Measurements from ENCODE around the gene DCPS.
"Not testable (repeated sequence)": the region's sequence is repeated elsewhere in the genome, so short reads cannot be mapped to it uniquely, and the experiment has no call there.

The DCPS gene

GRCh38 chr11:126357969-126358762 is 54.3 kb downstream of the DCPS start:
- in situ Hi-C loops (cut with MboI; ENCODE audit: low sequenced_read_pairs): no loop called here

- in situ Hi-C loops (cut with MboI; ENCODE audit: low sequenced_read_pairs): no loop called here
Measured at GRCh38 chr11:126358763-126359160, 54.9 kb downstream of the DCPS start.

GRCh38 chr11:126359431-126360048 is 55.7 kb downstream of the DCPS start:
- in situ Hi-C loops (cut with MboI; ENCODE audit: low sequenced_read_pairs): no loop called here

- in situ Hi-C loops (cut with MboI; ENCODE audit: low sequenced_read_pairs): no loop called here
Measured at GRCh38 chr11:126360049-126360446, 56.2 kb downstream of the DCPS start.

GRCh38 chr11:126361400-126361799 is 57.5 kb downstream of the DCPS start:
- in situ Hi-C loops (cut with MboI; ENCODE audit: low sequenced_read_pairs): no loop called here

GRCh38 chr11:126362879-126363655 is 59.2 kb downstream of the DCPS start:
- in situ Hi-C loops (cut with MboI; ENCODE audit: low sequenced_read_pairs): no loop called here

GRCh38 chr11:126363706-126364248 is 59.9 kb downstream of the DCPS start:
- in situ Hi-C loops (cut with MboI; ENCODE audit: low sequenced_read_pairs): no loop called here

- in situ Hi-C loops (cut with MboI; ENCODE audit: low sequenced_read_pairs): not testable (repeated sequence)
Measured at GRCh38 chr11:126364735-126365134, 60.9 kb downstream of the DCPS start.

- in situ Hi-C loops (cut with MboI; ENCODE audit: low sequenced_read_pairs): not testable (repeated sequence)
Measured at GRCh38 chr11:126365508-126365907, 61.6 kb downstream of the DCPS start.

GRCh38 chr11:126366064-126366822 is 62.4 kb downstream of the DCPS start:
- in situ Hi-C loops (cut with MboI; ENCODE audit: low sequenced_read_pairs): no loop called here

GRCh38 chr11:126366823-126367654 is 63.2 kb downstream of the DCPS start:
- in situ Hi-C loops (cut with MboI; ENCODE audit: low sequenced_read_pairs): not testable (repeated sequence)

GRCh38 chr11:126367806-126368205 is 63.9 kb downstream of the DCPS start:
- in situ Hi-C loops (cut with MboI; ENCODE audit: low sequenced_read_pairs): not testable (repeated sequence)

- in situ Hi-C loops (cut with MboI; ENCODE audit: low sequenced_read_pairs): not testable (repeated sequence)
Measured at GRCh38 chr11:126368336-126369119, 64.7 kb downstream of the DCPS start.

- in situ Hi-C loops (cut with MboI; ENCODE audit: low sequenced_read_pairs): no loop called here
Measured at GRCh38 chr11:126370016-126370415, 66.2 kb downstream of the DCPS start.

GRCh38 chr11:126371595-126371994 is 67.7 kb downstream of the DCPS start:
- in situ Hi-C loops (cut with MboI; ENCODE audit: low sequenced_read_pairs): no loop called here

- in situ Hi-C loops (cut with MboI; ENCODE audit: low sequenced_read_pairs): not testable (repeated sequence)
Measured at GRCh38 chr11:126373389-126374066, 69.7 kb downstream of the DCPS start.

- in situ Hi-C loops (cut with MboI; ENCODE audit: low sequenced_read_pairs): not testable (repeated sequence)
Measured at GRCh38 chr11:126374562-126375300, 70.9 kb downstream of the DCPS start.

- in situ Hi-C loops (cut with MboI; ENCODE audit: low sequenced_read_pairs): no loop called here
Measured at GRCh38 chr11:126375726-126376125, 71.9 kb downstream of the DCPS start.
